Measurements from ENCODE around the gene AKR1C1. TPM values are rescaled to one million over a fixed set of nuclear protein-coding genes. Genes with fewer than 3 reads are reported as not detected.

The AKR1C1 gene
- total and polyA plus RNA-seq, 9 donors = 3.6 to 22.9 (median 19.1) TPM

GRCh38 chr10:4943821-4944220 is 19.4 kb upstream of the AKR1C1 start:
- 46 to 55% (median 48%) methylated on average over 2 of the region's 2 CpGs for WGBS, 3 donors
- TF ChIP-seq CTCF (IDR thresholded peaks at IDR 0.05) (no peak), EP300 (IDR thresholded peaks at IDR 0.05) (no peak), POLR2A (IDR thresholded peaks at IDR 0.05) (no peak)
- peaks cover 4% of the 10 kb centered on the region for H3K4me1 ChIP-seq (ENCODE audit: insufficient read depth)
- H3K36me3 ChIP-seq = no peaks in the 10 kb centered on the region
- peak overlapping the region in 1 of 2 donors; percentile 8 for H3K27ac ChIP-seq
- DNase-seq = no peak
- intact Hi-C loops (cut with DNase I) = no loop called here
- H3K9me3 ChIP-seq = no peaks in the 10 kb centered on the region
- H3K4me3 ChIP-seq = no peak overlapping the region
- H3K27me3 ChIP-seq = no peaks in the 10 kb centered on the region

GRCh38 chr10:4944841-4945240 is 18.4 kb upstream of the AKR1C1 start:
- Histone ChIP-seq H3K4me3 (no peak overlapping the region), H3K9me3 (no peaks in the 10 kb centered on the region), H3K4me1 (ENCODE audit: insufficient read depth) (peaks cover 4% of the 10 kb centered on the region), H3K36me3 (no peaks in the 10 kb centered on the region), H3K27ac (no peak overlapping the region), H3K27me3 (no peaks in the 10 kb centered on the region)
- intact Hi-C loops (cut with DNase I) = no loop called here
- WGBS, 3 donors = 94 to 100% (median 96%) methylated on average over 1 of the region's 1 CpG
- DNase-seq = no peak
- TF ChIP-seq CTCF (IDR thresholded peaks at IDR 0.05) (no peak), POLR2A (IDR thresholded peaks at IDR 0.05) (no peak), EP300 (IDR thresholded peaks at IDR 0.05) (no peak)

- no peaks in the 10 kb centered on the region for H3K27me3 ChIP-seq
- no peak overlapping the region for H3K4me3 ChIP-seq
- peaks cover 4% of the 10 kb centered on the region for H3K4me1 ChIP-seq (ENCODE audit: insufficient read depth)
- TF ChIP-seq EP300 (IDR thresholded peaks at IDR 0.05) (no peak), POLR2A (IDR thresholded peaks at IDR 0.05) (no peak), CTCF (IDR thresholded peaks at IDR 0.05) (no peak)
- DNase-seq = no peak
- WGBS, 3 donors = 94% methylated on average over 2 of the region's 2 CpGs
- no peaks in the 10 kb centered on the region for H3K9me3 ChIP-seq
- intact Hi-C loops (cut with DNase I) = no loop called here
- no peaks in the 10 kb centered on the region for H3K36me3 ChIP-seq
- H3K27ac ChIP-seq = no peak overlapping the region
These were observed 17.2 kb upstream of the AKR1C1 start for GRCh38 chr10:4945766-4946717.

- Histone ChIP-seq H3K4me3 (no peak overlapping the region), H3K27me3 (no peaks in the 10 kb centered on the region), H3K36me3 (no peaks in the 10 kb centered on the region), H3K27ac (no peak overlapping the region), H3K4me1 (ENCODE audit: insufficient read depth) (peaks cover 4% of the 10 kb centered on the region), H3K9me3 (no peaks in the 10 kb centered on the region)
- intact Hi-C loops (cut with DNase I) = no loop called here
- TF ChIP-seq EP300 (IDR thresholded peaks at IDR 0.05) (no peak), POLR2A (IDR thresholded peaks at IDR 0.05) (no peak), CTCF (IDR thresholded peaks at IDR 0.05) (no peak)
- DNase-seq = no peak
These were observed 16.1 kb upstream of the AKR1C1 start for GRCh38 chr10:4947039-4947634.

All from ovary (tissue), 9 donors.